Keratinocyte (primary cell): ENCODE results near the gene BMPR1B. TPM values are rescaled to one million over a fixed set of nuclear protein-coding genes. Genes with fewer than 3 reads are reported as not detected.

Experiments used
- DNase-seq: peaks from one replicate; pipeline ENCODE4 v3.0.0-alpha.2; 2011; ENCODE audit warnings: low read depth, missing footprints, low spot score
- FAIRE-seq: peaks from 2 replicates; lab custom pipeline; 2011; peaks lifted over from hg19 to GRCh38; lab: Jason Lieb, UNC
- H2AFZ ChIP-seq: 2 replicates; pipeline ENCODE4 v1.6.0; 2012; ENCODE audit warnings: low read length, control low read depth, inconsistent platforms; ENCODE audit not compliant: control insufficient read depth
- H3K27ac ChIP-seq: 2 replicates; pipeline ENCODE4 v1.5.1; 2011; ENCODE audit warnings: low read length; ENCODE audit not compliant: control insufficient read depth, insufficient read depth
- H3K27me3 ChIP-seq: 3 replicates; pipeline ENCODE4 v1.6.0; 2011; ENCODE audit warnings: low read length; ENCODE audit not compliant: control insufficient read depth, insufficient read depth; ENCODE audit errors: extremely low read depth
- H3K36me3 ChIP-seq, 2 experiments: 2 replicates in 1 of 2; 3 replicates in 1 of 2; pipeline ENCODE4 v1.5.1; 2011; ENCODE audit warnings: low read length in 2 of 2, mild to moderate bottlenecking in 1 of 2; ENCODE audit not compliant: control insufficient read depth in 2 of 2, insufficient read depth in 2 of 2; ENCODE audit errors: extremely low read depth in 1 of 2
- H3K4me1 ChIP-seq: 3 replicates; pipeline ENCODE4 v1.5.1; 2011; ENCODE audit warnings: low read length; ENCODE audit not compliant: control insufficient read depth, insufficient read depth; ENCODE audit errors: extremely low read depth
- H3K4me2 ChIP-seq: 3 replicates; pipeline ENCODE4 v1.6.0; 2011; ENCODE audit warnings: low read depth, low read length; ENCODE audit not compliant: control insufficient read depth, insufficient read depth; ENCODE audit errors: extremely low read depth
- H3K4me3 ChIP-seq, 3 experiments: fragments of 200-600 bp in 1 of 3; sonication (generic) in 1 of 3; 2 replicates in 2 of 3; 3 replicates in 1 of 3; pipeline ENCODE4 v1.5.1; 2011 to 2016; ENCODE audit warnings: low read length in 3 of 3, mild to moderate bottlenecking in 3 of 3, control low read depth in 2 of 3, inconsistent platforms in 1 of 3, low read depth in 1 of 3, mixed read lengths in 1 of 3, mixed run types in 1 of 3, moderate library complexity in 1 of 3; ENCODE audit not compliant: control insufficient read depth in 2 of 3, insufficient read depth in 2 of 3; ENCODE audit errors: extremely low read depth in 1 of 3
- H3K79me2 ChIP-seq: 2 replicates; pipeline ENCODE4 v1.6.0; 2012; ENCODE audit warnings: low read length; ENCODE audit not compliant: control insufficient read depth, insufficient read depth
- H3K9ac ChIP-seq: 3 replicates; pipeline ENCODE4 v1.6.0; 2011; ENCODE audit warnings: low read length; ENCODE audit not compliant: control insufficient read depth, insufficient read depth; ENCODE audit errors: extremely low read depth
- H3K9me1 ChIP-seq: 3 replicates; pipeline ENCODE4 v1.6.0; 2011; ENCODE audit warnings: low read length; ENCODE audit not compliant: control insufficient read depth, insufficient read depth; ENCODE audit errors: extremely low read depth
- H3K9me3 ChIP-seq: 2 replicates; pipeline ENCODE4 v1.5.1; 2012; ENCODE audit warnings: low read depth, low read length; ENCODE audit not compliant: control insufficient read depth
- H4K20me1 ChIP-seq: 3 replicates; pipeline ENCODE4 v1.6.0; 2011; ENCODE audit warnings: low read length; ENCODE audit not compliant: control insufficient read depth, insufficient read depth; ENCODE audit errors: extremely low read depth
- CTCF ChIP-seq, 3 experiments: IDR thresholded peaks in 1 of 3; conservative IDR thresholded peaks in 1 of 3; optimal IDR thresholded peaks in 1 of 3; 2 replicates in 2 of 3; 3 replicates in 1 of 3; pipeline versions ENCODE3 to v1.5.1; 2011; ENCODE audit warnings: low read length in 3 of 3, mild to moderate bottlenecking in 3 of 3, moderate library complexity in 2 of 3, control low read depth in 1 of 3, inconsistent platforms in 1 of 3; ENCODE audit not compliant: insufficient read depth in 2 of 3; ENCODE audit errors: extremely low read depth in 1 of 3
- EZH2 ChIP-seq: IDR thresholded peaks from one replicate; pipeline ENCODE4 v1.6.1; 2012; ENCODE audit warnings: inconsistent platforms, mild to moderate bottlenecking, low read length, moderate library complexity
- dilution Hi-C: fragments of 300-500 bp; cut with MboI; formaldehyde crosslinking; loops from one replicate; pipeline ENCODE4 v1.7.0; 2020; ENCODE audit warnings: low sequenced_read_pairs; ENCODE audit not compliant: extremely low pct_ligation_motif_present
- polyA plus RNA-seq, 5 experiments: library from polyadenylated mRNA; depleted of rRNA in 3 of 5; stranded (reverse) in 3 of 5; stranded (forward) in 1 of 5; unstranded in 1 of 5; fragments of >200 nt; gene quantifications; 1 replicate in 1 of 5; 2 replicates in 3 of 5; 3 replicates in 1 of 5; pipeline versions ENCODE4 v1.2.1 to v1.2.3, GENCODE V29; 2011 to 2012; ENCODE audit warnings: missing spikeins in 2 of 5, low read depth in 1 of 5, low replicate concordance in 1 of 5

Gene BMPR1B
- polyA plus RNA-seq, 1 donor (not counting 4 experiments of a cell fraction or from before 2014, with no cell fraction given): 0.89 TPM

- DNase-seq (no peak), FAIRE-seq (no peak)
- dilution Hi-C loops: no loop called here
- no peaks in the 10 kb centered on the region for H3K9me1 ChIP-seq
- no peaks in the 10 kb centered on the region for H3K36me3 ChIP-seq
- H4K20me1 ChIP-seq: no peaks in the 10 kb centered on the region
- TF ChIP-seq EZH2 (no peak), CTCF (optimal IDR thresholded peaks at IDR 0.05 in 1 of 3, IDR thresholded peaks at IDR 0.05 in 1 of 3, conservative IDR thresholded peaks at IDR 0.05 in 1 of 3; ENCODE audit: extremely low read depth in 1 of 3, insufficient read depth in 2 of 3, low read length in 3 of 3) (no peak)
- no peaks in the 10 kb centered on the region for H3K4me1 ChIP-seq
- no peaks in the 10 kb centered on the region for H3K79me2 ChIP-seq
- no peak overlapping the region for H3K4me3 ChIP-seq
- H3K9ac ChIP-seq: no peak overlapping the region
- H3K27ac ChIP-seq: no peak overlapping the region
- no peaks in the 10 kb centered on the region for H3K27me3 ChIP-seq
- H3K4me2 ChIP-seq: no peak overlapping the region
- H3K9me3 ChIP-seq: no peaks in the 10 kb centered on the region
- H2AFZ ChIP-seq: no peak overlapping the region
Observed at GRCh38 chr4:94965852-94966251, 208.1 kb downstream of the BMPR1B start.

GRCh38 chr4:94968493-94968892 is 210.7 kb downstream of the BMPR1B start:
- no peaks in the 10 kb centered on the region for H3K27me3 ChIP-seq

More at GRCh38 chr4:94968493-94968892, 210.7 kb downstream of the BMPR1B start:
- dilution Hi-C loops: no loop called here
- no peaks in the 10 kb centered on the region for H4K20me1 ChIP-seq
- H2AFZ ChIP-seq: no peak overlapping the region
- DNase-seq: no peak
- H3K4me1 ChIP-seq: no peaks in the 10 kb centered on the region
- H3K4me3 ChIP-seq: no peak overlapping the region
- no peak overlapping the region for H3K27ac ChIP-seq
- no peak overlapping the region for H3K9ac ChIP-seq
- no peak overlapping the region for H3K4me2 ChIP-seq
- no peaks in the 10 kb centered on the region for H3K9me1 ChIP-seq
- no peaks in the 10 kb centered on the region for H3K9me3 ChIP-seq
- no peak for TF ChIP-seq EZH2
- TF ChIP-seq CTCF (optimal IDR thresholded peaks at IDR 0.05 in 1 of 3, IDR thresholded peaks at IDR 0.05 in 1 of 3, conservative IDR thresholded peaks at IDR 0.05 in 1 of 3; ENCODE audit: extremely low read depth in 1 of 3, insufficient read depth in 2 of 3, low read length in 3 of 3): no peak
- no peaks in the 10 kb centered on the region for H3K36me3 ChIP-seq
- no peaks in the 10 kb centered on the region for H3K79me2 ChIP-seq
- no peak for FAIRE-seq
